Stimulated activated CD4-positive, alpha-beta T cell treated with anti-CD3 and anti-CD28 coated beads, Interleukin-2, amount 100 ng/mL, for 24 hours (primary cell): ENCODE measurements around the gene AKIRIN1.
"Not testable (repeated sequence)": the region's sequence is repeated elsewhere in the genome, so short reads cannot be mapped to it uniquely, and the experiment has no call there.

ENCODE experiments used
- DNase-seq, 2 donors: peaks; one replicate each; pipeline ENCODE4 v3.0.0-alpha.2; 2020

Gene AKIRIN1

GRCh38 chr1:39046613-39047210, 55.6 kb downstream of the AKIRIN1 start:
- no peak for DNase-seq

GRCh38 chr1:39047374-39048229, 56.5 kb downstream of the AKIRIN1 start:
- DNase-seq = no peak

GRCh38 chr1:39048745-39049370, 57.8 kb downstream of the AKIRIN1 start:
- no peak for DNase-seq

GRCh38 chr1:39050001-39050400, 58.9 kb downstream of the AKIRIN1 start:
- DNase-seq = no peak

GRCh38 chr1:39051193-39051850, 60.2 kb downstream of the AKIRIN1 start:
- DNase-seq = not testable (repeated sequence)

GRCh38 chr1:39051956-39052355, 60.9 kb downstream of the AKIRIN1 start:
- no peak for DNase-seq

GRCh38 chr1:39055213-39055710, 64.2 kb downstream of the AKIRIN1 start:
- DNase-seq = not testable (repeated sequence)
